Psoas muscle (tissue), 8 donors: Measurements from ENCODE around the gene OTUD7B. TPM values are rescaled to one million over a fixed set of nuclear protein-coding genes. Genes with fewer than 3 reads are reported as not detected.
"Not testable (repeated sequence)": the region's sequence is repeated elsewhere in the genome, so short reads cannot be mapped to it uniquely, and the experiment has no call there.

ENCODE experiments used
- ATAC-seq, 4 donors: fragments of 200-7000 bp; cut with Tn5 transposase; one replicate each; pipeline ENCODE4 v1.9.1; 2020; ENCODE audit warnings: moderate library complexity in 3 of 4, mild to moderate bottlenecking in 2 of 4
- DNase-seq, 2 donors: peaks; one replicate each; pipeline ENCODE4 v3.0.0-alpha.2; 2020
- H3K27ac ChIP-seq: fragments of 200-600 bp; one replicate; pipeline ENCODE4 v1.8.0; 2022
- H3K27me3 ChIP-seq, 3 donors: fragments of 200-600 bp in 1 of 3; one replicate each; pipeline versions ENCODE4 v1.6.1 to v1.8.0; 2013 to 2022; ENCODE audit warnings: low read length in 2 of 3, mild to moderate bottlenecking in 2 of 3, moderate library complexity in 1 of 3; ENCODE audit not compliant: insufficient read depth in 3 of 3
- H3K36me3 ChIP-seq, 2 donors: fragments of 200-600 bp in 1 of 2; one replicate each; pipeline versions ENCODE4 v1.6.1 to v1.8.0; 2013 to 2022; ENCODE audit warnings: low read depth in 1 of 2, mild to moderate bottlenecking in 1 of 2, moderate library complexity in 1 of 2; ENCODE audit not compliant: insufficient read depth in 1 of 2
- H3K4me1 ChIP-seq: fragments of 200-600 bp; one replicate; pipeline ENCODE4 v1.8.0; 2022
- H3K4me3 ChIP-seq: fragments of 200-600 bp; one replicate; pipeline ENCODE4 v1.8.0; 2022; ENCODE audit warnings: mild to moderate bottlenecking
- H3K9me3 ChIP-seq: fragments of 200-600 bp; one replicate; pipeline ENCODE4 v1.8.0; 2022
- WGBS, 3 donors: extraction: QIAGEN DNeasy Blood & Tissue Kit; methylation state at CpG; one replicate each; pipeline versions ENCODE4 v1.1.6 to v1.1.7; 2013; 5-methylcytosine and 5-hydroxymethylcytosine counted together
- intact Hi-C, 2 donors: fragments of 100-400 bp; cut with DNase I; formaldehyde crosslinking; loops; one replicate each; pipeline versions ENCODE4 v1.11.0 to v1.14.2; 2022
- polyA plus RNA-seq, 3 donors: library from polyadenylated mRNA; stranded (reverse); fragments of 200-250 nt; gene quantifications; one replicate each; pipeline ENCODE4 v1.2.3, GENCODE V29; 2013
- total RNA-seq, 4 donors: library from RNA; stranded (reverse); fragmentation: NEBNext Ultra II Directional in 2 of 4; extraction: Animal tissue kit (Norgen Biotek cat#: 25700) in 2 of 4; gene quantifications; one replicate each; pipeline versions ENCODE4 v1.2.1 to v1.2.4, GENCODE V29; 2021 to 2023
- TF ChIP-seq, protein P1 (sequence below): fragments of 200-600 bp; IDR thresholded peaks from one replicate; pipeline ENCODE4 v1.8.0; 2022; ENCODE audit warnings: antibody characterized with exemption
- donor health status: healthy with polysubstance abuse.
- donor health status: DM: no; HTN: no; CAD: no; lungs with moderate emphysema.
- donor health status: Bipolar disorder and iron deficiency.
- donor health status: healthy.
- donor health status: DM: yes; HTN: yes; CAD: no.
- donor health status: DM: no; HTN: no; CAD: no.
- donor health status: DM: no; HTN: no; CAD: no.
- donor health status: DM: yes; HTN: yes; CAD: no.

The OTUD7B gene
- total and polyA plus RNA-seq, 7 donors: 6.8 to 62.0 (median 47.4) TPM

DNA sequence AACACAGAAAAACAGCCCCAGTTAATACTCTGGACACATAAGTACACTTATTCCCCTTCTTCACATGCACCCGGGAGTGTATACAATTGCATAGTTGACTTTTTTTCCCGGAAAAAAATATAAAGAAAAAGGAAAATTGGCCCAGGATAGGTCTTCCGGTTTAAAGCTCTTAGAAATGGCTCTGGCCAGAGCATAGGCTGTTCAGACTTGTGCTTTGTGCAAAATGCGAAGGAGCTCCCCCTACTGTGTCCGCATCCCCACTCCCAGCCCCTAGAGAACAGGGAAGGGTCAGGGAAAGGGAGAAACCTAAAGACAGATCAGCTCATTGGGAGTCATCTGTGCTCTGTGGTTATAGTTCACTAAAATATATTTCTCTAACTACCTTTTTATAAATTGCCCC is 68.3 kb downstream of the OTUD7B start:
- no peaks in the 10 kb centered on the region for H3K9me3 ChIP-seq
- no peaks in the 10 kb centered on the region for H3K27me3 ChIP-seq
- H3K27ac ChIP-seq: peak overlapping the region; percentile 7
- intact Hi-C loops: no loop called here
- 39 to 43% (median 41%) methylated on average over 5 of the region's 5 CpGs for WGBS, 3 donors
- DNase-seq (no peak), ATAC-seq (no peak)
- no peak overlapping the region for H3K4me3 ChIP-seq
- peaks cover 25% of the 10 kb centered on the region for H3K4me1 ChIP-seq
- H3K36me3 ChIP-seq: peaks cover 4 to 39% of the 10 kb centered on the region in 2 donors
- TF ChIP-seq, protein P1, sequence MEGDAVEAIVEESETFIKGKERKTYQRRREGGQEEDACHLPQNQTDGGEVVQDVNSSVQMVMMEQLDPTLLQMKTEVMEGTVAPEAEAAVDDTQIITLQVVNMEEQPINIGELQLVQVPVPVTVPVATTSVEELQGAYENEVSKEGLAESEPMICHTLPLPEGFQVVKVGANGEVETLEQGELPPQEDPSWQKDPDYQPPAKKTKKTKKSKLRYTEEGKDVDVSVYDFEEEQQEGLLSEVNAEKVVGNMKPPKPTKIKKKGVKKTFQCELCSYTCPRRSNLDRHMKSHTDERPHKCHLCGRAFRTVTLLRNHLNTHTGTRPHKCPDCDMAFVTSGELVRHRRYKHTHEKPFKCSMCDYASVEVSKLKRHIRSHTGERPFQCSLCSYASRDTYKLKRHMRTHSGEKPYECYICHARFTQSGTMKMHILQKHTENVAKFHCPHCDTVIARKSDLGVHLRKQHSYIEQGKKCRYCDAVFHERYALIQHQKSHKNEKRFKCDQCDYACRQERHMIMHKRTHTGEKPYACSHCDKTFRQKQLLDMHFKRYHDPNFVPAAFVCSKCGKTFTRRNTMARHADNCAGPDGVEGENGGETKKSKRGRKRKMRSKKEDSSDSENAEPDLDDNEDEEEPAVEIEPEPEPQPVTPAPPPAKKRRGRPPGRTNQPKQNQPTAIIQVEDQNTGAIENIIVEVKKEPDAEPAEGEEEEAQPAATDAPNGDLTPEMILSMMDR: peak; percentile 12

DNA sequence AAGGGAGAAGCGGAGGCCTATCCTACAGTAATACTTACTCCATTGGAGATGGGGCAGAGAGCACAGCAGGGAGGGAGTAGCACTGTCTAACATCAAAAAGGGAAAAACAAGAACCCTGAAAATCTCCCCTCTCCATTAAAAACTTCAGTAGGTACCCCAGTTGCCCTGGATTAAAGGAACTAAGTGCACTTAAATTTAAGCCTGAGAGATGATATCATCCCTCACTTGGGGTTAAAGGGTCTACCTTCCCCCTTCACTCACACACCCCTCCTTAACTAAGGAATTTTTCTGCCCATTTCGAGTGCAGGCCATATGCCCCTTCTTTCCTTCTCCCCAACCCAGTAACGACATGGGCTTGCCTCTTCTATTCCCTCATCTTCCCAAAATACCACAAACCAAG is 70.1 kb downstream of the OTUD7B start:
- TF ChIP-seq, protein P1: no peak
- Histone ChIP-seq H3K4me3 (no peak overlapping the region), H3K27ac (peak overlapping the region; percentile 92), H3K27me3 (no peaks in the 10 kb centered on the region), H3K9me3 (no peaks in the 10 kb centered on the region), H3K4me1 (peaks cover 32% of the 10 kb centered on the region), H3K36me3 (peaks cover 4 to 21% of the 10 kb centered on the region in 2 donors)
- 79 to 92% (median 79%) methylated on average over 3 of the region's 3 CpGs for WGBS, 3 donors
- intact Hi-C loops: no loop called here
- ATAC-seq: no peak
- DNase-seq: no peak

DNA sequence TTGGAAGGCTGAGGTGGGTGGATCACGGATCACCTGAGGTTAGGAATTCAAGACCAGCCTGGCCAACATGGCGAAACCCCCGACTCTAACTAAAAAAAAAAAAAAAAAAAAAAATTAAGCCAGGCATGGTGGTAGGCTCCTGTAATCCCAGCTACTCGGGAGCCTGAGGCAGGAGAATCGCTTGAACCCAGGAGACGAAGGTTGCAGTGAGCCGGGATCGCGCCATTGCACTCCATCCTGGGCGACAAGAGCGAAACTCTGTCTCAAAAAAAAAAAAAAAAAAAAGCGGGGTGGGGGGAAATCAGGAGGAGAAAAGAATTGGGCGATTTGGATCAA is 71.9 kb downstream of the OTUD7B start:
- peak overlapping the region; percentile 92 for H3K27ac ChIP-seq
- H3K27me3 ChIP-seq, DNase-seq, H3K36me3 ChIP-seq, H3K9me3 ChIP-seq, intact Hi-C loops: not testable (repeated sequence)
- H3K4me3 ChIP-seq: peak overlapping the region; percentile 44
- 46 to 61% (median 49%) methylated on average over 12 to 13 of the region's 13 CpGs for WGBS, 3 donors
- peaks cover 32% of the 10 kb centered on the region for H3K4me1 ChIP-seq
- peak in 1 of 4 donors; percentile 22 for ATAC-seq

DNA sequence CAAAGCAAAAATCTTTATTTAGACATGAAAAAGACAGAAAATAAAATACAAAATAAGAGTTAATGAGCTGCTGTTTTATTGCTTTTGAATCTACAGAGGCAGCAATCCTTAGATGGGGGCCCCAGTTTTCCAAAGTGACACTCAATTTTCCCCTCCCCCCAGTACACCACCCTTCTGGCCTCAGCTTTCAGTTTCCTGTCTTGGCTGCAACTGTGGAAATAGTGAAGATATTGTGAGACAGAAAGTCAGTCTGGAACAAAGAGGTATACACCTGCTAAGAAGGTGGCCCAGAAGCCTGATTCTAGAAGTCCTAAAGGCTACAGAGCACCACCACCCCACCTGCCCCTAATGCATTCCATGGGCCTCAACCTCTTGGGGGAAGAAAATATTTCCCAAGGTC is 72.8 kb downstream of the OTUD7B start:
- Histone ChIP-seq H3K4me3 (no peak overlapping the region), H3K9me3 (no peaks in the 10 kb centered on the region), H3K4me1 (peaks cover 32% of the 10 kb centered on the region), H3K36me3 (no peaks in the 10 kb centered on the region), H3K27me3 (no peaks in the 10 kb centered on the region), H3K27ac (peak overlapping the region; percentile 59)
- no peak for DNase-seq
- ATAC-seq: no peak
- TF ChIP-seq, protein P1: no peak
- intact Hi-C loops: no loop called here

DNA sequence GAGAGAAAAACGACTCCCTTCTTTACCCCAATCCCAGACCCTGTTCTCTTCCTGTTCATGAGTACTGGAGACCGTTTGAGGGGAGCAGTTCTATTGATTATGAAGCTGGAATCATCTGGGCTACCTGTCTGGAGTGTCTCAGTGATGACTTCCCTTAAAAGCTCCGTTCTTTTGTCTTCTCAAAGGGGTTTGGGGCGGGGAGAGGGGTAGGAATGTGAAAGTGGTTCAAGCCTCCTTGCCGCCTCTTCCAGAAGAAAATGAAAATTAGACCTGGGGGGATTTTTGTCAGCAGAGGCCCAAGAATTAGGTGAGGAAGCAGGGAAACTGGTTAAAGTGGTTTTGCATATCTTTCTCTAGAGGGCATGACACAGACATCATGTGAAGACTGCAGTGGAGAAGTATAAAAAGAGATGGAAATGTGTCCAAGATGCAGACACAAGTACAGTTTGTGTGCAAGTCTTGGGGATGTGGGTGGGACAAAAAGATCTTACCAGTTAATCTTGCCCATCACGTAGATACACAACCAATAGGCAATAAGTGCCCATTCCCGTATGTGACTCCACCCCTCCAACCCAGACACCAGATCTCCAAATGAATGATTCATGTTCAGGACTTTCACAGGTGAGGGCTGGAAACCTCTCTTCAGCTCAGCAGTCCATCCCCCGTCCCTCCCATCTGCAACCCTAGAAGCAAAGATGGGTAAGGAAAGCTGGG is 73.4 kb downstream of the OTUD7B start:
- peaks cover 32% of the 10 kb centered on the region for H3K4me1 ChIP-seq
- ATAC-seq: peak; percentile 12 to 34 (median 28)
- no peaks in the 10 kb centered on the region for H3K36me3 ChIP-seq
- TF ChIP-seq, protein P1: no peak
- H3K4me3 ChIP-seq: peak overlapping the region; percentile 59
- DNase-seq: no peak
- 14 to 18% (median 17%) methylated on average over 8 of the region's 8 CpGs for WGBS, 3 donors
- no peaks in the 10 kb centered on the region for H3K27me3 ChIP-seq
- no peaks in the 10 kb centered on the region for H3K9me3 ChIP-seq
- intact Hi-C loops: no loop called here
- peak overlapping the region; percentile 59 for H3K27ac ChIP-seq
